Measurements from ENCODE around the gene FRYL.
A peak's percentile ranks its signal among the peaks of the same experiment; 100 is the strongest.
"Not testable (repeated sequence)": the region's sequence is repeated elsewhere in the genome, so short reads cannot be mapped to it uniquely, and the experiment has no call there.

The FRYL gene

DNA sequence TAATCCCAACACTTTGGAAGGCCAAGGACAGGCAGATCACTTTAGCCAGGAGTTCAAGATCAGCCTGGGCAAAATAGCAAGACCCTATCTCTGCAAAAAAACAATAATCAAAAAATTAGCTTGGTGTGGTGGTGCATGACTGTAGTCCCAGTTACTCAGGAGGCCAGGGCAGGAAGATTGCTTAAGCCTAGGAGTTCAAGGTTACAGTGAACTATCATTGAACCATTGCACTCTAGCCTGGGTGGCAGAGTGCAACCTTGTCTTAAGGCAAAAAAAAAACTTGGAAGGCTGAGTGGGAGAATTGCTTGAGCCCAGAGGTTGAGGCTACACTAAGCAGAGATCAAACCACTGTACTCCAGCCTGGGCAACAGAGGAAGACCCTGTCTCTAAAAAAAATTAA, 5.2 kb upstream of the FRYL start:
- no peak for DNase-seq (ENCODE audit: low spot score)

DNA sequence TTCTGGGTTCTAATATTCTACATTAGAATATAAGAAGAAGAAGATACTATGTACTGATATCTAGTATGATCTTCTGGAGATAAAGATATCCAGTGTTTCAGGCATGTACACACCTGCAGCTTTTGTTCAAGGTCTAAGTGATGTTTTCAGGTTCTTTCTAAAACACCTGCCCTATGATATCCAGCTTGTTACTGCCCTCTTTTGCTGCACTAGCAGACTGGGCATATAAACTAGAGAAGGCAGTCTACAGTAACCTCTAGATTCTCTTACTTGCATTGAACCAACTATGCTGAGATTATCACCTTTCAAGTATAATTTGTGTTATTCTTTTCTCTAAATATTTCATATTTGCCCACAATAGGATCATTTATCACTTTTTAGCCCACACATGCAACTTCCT, 1.9 kb upstream of the FRYL start:
- no peak for DNase-seq (ENCODE audit: low spot score)

DNA sequence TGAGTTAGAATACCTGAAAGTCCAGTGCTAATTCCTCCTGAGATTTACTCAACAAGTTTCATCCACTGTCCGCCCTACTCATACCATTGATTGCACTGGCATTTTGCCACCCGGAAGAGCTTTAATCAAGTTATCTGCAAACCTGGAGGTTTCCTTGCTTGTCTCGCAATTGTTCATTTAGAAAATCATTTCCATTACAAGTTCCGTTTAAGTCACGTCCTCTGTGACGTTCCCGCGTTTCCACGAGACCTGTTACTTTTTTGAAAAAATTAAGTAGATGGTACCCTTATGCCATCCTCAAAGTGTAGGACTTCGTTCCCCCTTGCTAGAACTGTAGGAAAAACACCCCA, 761 bp upstream of the FRYL start:
- DNase-seq (ENCODE audit: low spot score) = peak; percentile 46

DNA sequence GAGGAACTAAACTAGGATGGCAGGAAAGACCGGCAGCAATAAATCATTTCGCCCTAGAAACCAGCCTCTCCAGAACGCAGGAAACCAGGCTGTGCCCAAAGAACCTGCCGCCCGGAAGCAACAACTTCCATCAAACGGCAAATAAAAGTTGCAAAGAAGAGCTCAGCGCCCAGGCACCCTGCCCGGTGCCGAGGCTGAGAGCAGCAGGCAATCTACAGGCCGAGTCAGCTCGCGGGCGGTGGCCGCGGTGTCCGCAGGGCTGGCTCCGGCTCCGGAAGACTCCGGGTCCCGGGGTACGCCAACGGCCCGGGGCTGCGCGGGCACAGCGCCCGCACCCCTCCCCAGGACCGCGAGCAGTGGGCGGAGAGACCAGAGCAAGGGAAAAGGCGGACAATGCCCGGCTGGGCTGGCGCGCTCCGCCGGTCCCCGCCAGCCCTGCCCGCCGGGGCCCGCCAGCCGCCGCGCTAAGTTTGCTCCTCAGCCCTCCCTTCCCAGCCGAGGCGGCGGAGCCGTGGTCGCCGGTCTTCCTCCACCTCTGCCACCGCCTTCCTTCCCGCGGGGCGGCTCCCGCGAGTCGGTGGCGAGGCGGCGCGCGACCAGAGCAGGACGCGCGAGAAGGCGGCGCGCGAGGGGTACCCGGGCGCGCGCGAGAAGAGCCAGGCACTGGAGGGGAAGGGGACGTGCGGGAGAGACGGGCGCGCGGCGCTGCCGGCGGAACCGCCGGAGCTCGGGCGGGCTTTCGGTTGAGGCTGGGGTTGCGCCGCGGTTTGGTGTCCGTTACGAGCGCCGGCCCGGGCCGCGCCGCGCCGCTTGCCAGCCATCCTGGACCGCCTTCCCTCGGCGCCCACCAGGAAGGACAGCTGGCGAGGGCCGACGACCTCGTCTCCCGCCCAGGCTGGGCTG, 733 bp downstream of the FRYL start:
- DNase-seq (ENCODE audit: low spot score) = peak; percentile 53

DNA sequence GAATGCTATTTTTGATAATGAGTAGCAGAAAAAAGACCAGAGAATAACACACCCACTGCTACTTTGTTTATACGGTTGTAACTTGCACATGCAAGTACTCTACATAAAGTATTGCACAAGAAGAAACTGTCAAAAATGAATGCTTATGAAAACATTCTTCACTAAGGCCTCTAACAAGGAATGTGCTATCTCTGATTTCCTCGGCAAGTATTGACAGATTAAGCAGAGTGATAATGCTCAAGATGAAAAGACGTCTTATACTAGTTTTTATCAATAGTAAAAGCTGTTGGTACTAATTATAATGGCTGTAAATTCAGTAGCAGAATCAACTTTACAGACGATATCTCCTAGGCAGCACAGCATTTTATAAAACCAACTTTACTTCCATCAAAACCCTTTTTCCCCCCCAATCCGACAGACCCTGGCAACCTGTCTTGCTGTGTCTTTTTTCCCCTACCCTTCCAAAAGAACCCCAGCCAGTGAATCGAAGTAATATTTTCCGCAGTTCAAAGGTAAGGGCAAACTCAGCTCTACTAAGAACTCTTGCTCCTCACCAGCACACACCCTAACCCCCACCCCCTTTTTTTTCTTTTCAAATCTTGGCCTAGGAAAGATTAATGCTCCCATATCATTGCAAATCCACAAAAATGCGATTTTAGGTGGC, 1.5 kb downstream of the FRYL start:
- DNase-seq (ENCODE audit: low spot score) = peak; percentile 26

DNA sequence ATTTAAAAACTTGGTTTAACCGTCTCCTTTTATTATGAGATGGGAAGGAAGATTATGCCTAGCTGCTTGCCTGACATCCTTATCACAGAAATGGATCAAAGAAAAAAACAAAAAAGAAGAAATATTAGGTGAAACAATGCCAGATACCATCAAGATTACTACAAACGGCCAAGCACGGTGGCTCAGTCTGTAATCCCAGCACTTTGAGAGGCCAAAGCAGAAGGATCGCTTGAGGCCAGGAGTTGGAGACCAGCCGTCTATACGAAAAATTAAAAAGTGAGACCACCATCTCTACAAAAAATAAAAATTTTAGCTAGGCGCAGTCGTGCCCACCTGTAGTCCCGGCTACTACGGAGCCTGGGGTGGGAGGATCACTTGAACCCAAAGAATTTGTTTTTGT, 2.3 kb downstream of the FRYL start:
- no peak for DNase-seq (ENCODE audit: low spot score)

DNA sequence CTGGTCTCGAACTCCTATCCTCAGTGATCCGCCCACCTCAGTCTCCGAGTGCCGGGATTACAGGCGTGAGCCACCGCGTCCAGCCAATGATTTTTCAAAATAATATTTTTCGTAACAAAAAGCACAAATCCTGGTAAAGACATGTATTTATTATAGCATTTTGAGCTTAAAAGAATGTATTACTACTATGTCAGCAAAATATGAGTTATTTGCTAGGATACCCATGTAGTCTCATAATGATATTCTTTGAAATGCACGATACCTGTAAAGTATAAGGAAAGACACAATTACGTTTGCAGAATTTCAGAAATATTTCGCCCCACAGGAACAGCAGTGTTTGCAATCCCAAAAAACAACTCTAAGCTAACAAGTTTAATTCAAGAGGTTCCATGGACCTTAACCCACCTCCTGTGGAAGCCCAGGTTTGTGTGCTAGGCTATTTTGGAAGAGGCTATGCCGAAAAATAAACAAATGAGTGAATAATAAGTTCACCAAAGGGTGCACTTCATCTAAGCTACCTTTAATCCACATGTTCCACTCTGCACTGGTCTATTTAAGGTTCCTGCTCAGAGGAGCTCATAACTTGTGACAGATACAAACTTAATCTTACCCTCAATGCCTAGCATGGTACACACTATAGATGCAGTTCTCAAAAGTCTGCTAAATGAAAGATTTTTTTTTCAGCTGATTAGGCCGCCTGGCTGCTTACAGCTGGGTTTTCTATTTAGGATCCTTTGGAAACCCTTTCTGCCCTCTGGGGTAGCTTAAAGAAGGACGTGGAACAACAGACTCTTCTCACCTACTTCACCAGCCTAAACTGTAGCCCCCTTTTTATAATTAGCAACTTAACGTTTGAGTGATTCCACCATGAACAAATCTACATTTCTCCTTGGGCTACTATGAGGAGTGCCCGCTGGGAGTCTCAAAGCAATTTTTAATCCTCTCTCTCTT, 5.0 kb downstream of the FRYL start:
- DNase-seq (ENCODE audit: low spot score) = no peak

DNA sequence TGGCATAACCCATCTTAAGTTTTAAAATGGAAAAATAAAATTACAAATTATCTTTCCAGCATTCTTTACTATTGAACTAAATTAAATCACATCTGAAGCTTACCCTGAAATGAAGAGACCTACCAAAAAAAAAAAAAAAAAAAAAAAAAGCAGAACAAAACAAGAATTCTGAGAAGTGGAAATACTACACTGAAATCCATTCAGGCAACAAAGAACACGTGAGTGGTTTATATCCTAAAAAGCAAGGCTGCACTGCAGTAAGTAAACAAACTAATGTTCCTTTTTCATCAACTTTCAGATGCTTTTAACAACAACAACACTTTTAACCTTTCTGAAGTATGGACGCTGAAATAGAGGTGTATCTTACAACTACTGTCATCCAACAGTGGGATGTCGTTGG, 7.5 kb downstream of the FRYL start:
- no peak for DNase-seq (ENCODE audit: low spot score)

DNA sequence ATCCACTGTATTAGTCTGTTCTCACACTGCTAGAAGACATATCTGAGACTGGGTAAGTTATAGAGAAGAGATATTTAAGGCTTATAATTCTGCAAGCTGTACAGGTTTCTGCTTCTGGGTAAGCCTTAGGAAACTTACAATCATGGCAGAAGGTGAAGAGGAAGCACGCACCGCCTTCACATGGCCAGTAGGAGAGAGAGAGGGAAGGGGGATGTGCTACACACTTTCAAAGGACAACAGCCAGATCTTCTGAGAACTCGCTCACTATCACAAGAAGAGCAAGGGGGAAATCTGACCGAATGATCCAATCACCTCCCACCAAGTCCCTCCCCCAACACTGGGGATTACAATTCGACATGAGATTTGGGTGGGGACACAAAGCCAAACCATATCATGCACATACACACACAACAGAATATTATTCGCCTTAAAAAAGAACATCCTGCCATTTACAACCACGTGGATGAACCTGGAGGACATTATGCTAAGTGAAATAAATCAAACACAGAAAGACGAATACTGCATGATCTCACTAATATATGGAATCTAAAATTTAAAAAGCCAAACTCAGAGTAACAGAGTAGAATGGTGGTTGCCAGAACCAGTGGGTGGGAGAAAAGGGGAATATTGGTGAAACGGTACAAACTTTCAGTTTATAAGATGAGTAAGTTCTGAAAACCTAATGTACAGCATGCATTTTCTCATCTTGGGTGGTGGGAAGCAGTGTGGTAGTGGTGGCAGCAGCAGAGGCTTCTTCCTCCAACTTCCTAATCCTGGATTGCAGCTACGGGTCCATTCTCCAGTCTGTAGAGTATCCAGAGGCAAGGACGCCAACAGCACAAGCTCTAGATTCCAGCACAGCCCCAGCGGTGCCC, 12.8 kb downstream of the FRYL start:
- no peak for DNase-seq (ENCODE audit: low spot score)

DNA sequence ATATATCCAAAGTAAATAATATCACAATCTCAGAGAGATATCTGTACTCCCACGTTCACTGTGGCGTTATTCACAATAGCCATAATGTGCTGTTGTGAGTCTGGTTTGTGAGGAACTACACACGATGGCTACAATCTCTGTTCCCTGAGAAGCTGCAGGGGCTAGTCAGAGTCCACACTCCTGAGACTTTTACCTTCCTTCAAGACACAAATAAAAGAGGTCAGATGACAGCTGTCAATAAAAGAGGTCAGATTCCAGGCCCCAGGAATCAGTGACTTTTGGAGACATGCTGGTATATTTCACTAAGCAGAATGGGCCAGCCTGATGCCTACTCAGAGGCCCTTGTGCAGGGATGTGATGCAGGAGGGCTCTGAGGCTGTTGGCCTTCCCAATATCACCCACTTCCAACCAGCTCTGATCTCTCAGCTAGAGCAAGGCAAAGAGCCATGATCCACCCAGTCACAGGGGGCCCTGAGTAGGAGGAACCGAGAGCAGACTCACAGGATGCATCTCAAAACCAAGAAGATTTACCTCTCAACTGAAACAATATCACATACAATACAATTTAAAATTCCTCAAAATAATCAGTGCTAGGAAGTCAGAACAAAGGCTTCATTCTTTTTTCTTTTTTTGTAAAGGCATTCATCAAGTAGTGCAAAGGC, 13.8 kb downstream of the FRYL start:
- DNase-seq (ENCODE audit: low spot score) = no peak

DNA sequence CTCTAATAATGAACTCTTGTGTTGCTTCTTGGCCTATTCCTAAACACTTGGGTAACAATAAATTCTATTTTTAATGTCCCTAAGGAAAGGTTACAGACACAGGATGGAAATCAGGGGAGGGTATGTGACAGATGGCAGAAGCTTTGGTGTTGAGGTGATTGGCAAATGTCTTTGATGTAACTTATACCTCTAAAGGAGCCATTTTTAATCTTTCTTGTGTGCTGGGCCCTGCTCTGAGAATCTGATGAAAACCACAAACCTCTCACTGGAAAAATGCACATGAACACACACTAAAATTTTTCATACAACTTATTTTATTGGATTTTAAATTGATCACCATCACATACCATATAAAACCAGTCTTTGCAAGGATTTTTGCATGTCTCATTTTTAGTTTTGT, 17.7 kb downstream of the FRYL start:
- no peak for DNase-seq (ENCODE audit: low spot score)

DNA sequence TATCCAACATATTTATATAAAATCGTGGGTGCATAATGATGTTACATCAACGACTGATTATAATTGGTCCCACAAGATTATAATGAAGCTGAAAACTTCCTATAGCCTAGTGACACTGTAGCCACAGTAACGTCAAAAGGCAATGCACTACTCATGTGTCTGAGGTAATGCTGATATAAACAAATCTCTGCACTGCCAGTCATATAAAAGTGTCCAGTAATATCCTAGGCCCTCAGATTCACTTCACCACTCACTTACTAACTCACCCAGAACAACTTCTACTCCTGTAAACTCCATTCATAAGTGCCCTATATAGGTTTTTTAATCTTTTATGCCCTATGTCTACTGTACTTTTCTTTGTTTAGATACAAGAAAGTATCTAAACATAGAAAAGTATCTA, 18.8 kb downstream of the FRYL start:
- no peak for DNase-seq (ENCODE audit: low spot score)

DNA sequence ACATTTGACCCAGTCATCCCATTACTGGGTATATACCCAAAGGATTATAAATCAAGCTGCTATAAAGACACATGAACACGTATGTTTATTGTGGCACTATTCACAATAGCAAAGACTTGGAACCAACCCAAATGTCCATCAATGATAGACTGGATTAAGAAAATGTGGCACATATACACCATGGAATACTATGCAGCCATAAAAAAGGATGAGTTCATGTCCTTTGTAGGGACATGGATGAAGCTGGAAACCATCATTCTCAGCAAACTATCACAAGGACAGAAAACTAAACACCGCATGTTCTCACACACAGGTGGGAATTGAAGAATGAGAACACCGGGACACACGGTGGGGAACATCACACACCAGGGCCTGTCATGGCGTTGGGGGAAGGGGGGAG, 21.4 kb downstream of the FRYL start:
- DNase-seq (ENCODE audit: low spot score) = not testable (repeated sequence)

DNA sequence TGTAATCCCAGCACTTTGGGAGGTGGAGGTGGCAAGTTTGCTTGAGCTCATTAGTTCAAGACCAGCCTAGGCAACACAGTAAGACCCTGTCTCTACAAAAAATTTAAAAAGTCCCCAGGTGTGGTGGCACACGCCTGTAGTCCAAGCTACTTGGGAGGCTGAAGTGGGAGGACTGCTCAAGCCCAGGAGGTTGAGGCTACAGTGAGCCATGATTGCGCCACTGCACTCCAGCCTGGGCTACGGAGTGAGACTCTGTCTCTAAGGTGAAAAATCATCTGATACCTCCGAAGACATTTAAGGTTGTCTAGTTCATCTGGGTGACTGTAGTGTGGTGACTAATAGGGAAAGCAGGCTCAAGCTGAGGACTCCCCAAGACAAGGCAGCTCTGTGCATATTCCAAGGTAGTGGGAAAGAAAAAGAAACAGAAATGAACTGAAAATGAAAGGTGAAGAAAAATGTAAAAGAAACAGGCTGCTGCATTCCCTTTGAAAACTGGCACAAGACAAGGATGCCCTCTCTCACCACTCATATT, 23.3 kb downstream of the FRYL start:
- no peak for DNase-seq (ENCODE audit: low spot score)

DNA sequence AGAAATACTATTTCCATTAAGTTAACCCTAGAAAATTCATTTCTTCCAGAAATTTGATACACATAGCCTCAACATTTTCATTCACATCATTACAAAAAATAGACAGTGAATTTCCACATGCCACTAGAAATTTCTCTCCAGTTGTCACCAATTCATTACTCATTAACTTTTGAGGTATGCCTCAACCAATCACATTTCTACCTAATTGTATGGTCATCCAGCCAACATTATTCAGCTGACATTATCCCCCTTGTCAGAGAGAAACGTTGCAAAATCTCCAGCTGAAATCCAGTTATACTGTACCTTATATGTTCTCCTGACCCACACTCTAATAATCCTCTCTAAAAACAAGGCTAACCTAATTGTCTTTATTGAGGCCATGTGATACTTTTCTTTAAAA, 24.8 kb downstream of the FRYL start:
- no peak for DNase-seq (ENCODE audit: low spot score)

DNA sequence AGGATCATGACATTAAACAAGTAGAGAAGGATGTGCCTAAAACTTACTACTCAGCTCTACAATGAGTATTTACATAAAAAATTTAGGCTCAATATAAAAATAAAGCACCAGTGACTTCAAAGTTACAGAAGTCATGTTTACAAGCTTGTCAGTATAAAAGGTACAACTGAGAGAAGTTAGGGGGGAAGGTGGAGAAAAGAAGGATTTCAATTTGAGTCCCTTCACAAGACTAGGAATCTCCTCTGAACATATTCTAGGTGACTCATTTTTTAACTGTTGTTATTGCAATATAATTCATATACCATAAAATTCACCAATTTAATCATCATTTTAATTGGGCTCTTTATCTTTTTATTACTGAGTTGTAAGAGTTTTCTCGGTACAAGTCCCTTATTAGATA, 26.9 kb downstream of the FRYL start:
- DNase-seq (ENCODE audit: low spot score) = no peak

DNA sequence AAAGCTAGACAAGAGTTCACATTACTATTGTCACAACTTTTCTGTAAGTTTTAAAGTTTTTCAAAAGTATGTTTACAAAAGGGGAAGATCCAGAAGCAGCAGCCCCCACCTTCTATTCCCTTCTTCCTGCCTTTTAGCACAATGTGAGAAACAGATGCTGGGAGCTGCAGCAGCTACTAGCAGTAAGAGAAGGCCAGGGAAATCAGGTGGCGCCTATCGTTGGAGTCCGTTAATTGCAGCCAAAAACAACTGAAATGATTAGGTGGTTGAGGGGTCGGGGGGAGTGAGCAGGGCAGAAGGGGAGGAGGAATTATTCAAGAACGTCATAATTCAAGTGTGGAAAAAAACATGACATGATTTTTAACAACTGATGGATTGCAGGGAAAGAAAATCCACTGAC, 27.4 kb downstream of the FRYL start:
- no peak for DNase-seq (ENCODE audit: low spot score)

DNA sequence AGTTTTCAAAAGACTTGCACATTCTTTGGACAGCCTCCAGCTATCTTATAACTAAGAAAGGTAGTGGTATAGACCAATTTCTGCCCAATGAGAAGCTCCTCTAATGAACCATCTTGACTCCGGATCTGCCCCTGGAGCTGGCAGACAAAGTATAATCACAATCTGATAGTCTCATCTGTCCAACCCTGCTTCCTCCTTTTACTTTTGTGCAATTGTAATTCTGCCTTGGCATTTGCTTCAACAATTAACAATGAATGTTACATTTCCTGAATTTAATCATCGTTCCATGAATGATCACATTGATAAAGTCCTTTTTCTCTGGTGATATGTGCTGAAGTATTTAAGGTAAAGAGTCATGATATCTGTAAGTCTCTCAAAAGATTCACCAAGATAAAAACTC, 27.8 kb downstream of the FRYL start:
- no peak for DNase-seq (ENCODE audit: low spot score)

DNA sequence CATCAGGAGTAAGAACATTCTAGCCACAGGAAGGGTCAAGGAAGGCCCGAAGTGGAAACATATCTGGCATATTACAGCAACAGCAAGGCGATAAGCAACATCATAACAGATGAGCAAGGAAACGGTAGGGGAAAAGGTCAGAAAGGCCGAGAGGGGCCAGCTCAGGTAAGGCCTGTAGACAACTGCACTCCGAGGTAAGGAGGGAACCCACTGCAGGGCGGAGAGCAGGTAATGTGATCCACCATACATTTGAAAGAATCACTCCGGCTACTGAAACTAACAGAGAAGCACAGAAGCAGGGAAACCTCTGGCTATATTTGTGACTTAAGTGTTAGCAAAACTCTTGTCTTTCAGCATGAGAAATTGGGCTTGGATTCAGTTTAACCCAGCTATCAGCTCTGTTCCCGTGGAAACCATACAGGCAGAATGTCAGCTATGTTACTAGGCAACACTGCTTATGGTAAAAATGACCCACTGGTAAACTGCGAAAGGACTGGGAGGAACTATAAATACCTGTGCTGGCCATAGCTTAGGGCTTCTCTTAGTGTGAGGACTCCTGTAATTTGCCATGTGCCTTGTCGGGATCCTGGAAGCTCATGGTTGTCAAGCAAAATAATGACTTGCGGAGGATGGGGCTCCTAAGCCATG, 31.0 kb downstream of the FRYL start:
- no peak for DNase-seq (ENCODE audit: low spot score)

DNA sequence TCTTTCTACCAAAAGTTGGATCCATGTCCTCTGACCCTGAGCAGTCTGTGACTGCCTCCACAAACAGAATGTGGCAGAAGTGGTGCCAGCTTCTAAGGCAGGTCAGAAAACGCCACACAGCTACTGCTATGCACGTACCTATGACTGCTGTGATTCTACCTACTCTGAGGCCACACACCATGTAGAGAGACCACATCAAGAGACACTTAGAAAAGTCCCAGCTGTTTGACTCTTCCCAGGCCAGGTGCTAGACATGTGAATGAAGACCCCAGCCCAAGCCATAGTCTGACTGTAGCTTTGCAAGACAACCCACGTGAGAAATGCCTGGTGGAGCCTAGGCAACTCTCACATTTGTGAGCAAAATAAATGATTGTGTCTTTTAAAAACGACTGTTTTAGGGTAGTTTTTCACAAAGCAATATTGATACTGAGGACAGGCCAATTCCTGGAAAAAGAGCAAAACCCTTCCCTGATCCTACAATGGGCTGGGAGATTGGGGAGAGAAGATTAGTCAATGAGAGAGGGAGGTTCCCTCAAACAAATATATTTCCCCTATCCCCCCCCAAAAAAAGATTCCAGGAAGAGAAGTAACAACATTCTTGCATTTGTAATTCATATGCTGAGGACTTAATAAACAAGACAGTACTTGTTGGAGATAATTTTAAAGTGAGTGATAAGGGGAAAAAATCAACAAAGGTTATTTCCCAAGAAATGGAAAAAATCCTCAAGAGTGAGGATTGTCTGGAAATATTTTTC, 33.3 kb downstream of the FRYL start:
- DNase-seq (ENCODE audit: low spot score) = no peak

Data from hematopoietic multipotent progenitor cell treated with erythropoietin and hydrocortisone succinate and interleukin-3 and kit ligand, for 17 days (in vitro differentiated cells).